Keratinocyte (primary cell): ENCODE measurements around the gene CFAP100. TPM values are rescaled to one million over a fixed set of nuclear protein-coding genes. Genes with fewer than 3 reads are reported as not detected.

ENCODE experiments used
- DNase-seq: peaks from one replicate; pipeline ENCODE4 v3.0.0-alpha.2; 2011; ENCODE audit warnings: low read depth, missing footprints, low spot score
- FAIRE-seq: peaks from 2 replicates; lab custom pipeline; 2011; peaks lifted over from hg19 to GRCh38; lab: Jason Lieb, UNC
- H2AFZ ChIP-seq: 2 replicates; pipeline ENCODE4 v1.6.0; 2012; ENCODE audit warnings: low read length, control low read depth, inconsistent platforms; ENCODE audit not compliant: control insufficient read depth
- H3K27ac ChIP-seq: 2 replicates; pipeline ENCODE4 v1.5.1; 2011; ENCODE audit warnings: low read length; ENCODE audit not compliant: control insufficient read depth, insufficient read depth
- H3K27me3 ChIP-seq: 3 replicates; pipeline ENCODE4 v1.6.0; 2011; ENCODE audit warnings: low read length; ENCODE audit not compliant: control insufficient read depth, insufficient read depth; ENCODE audit errors: extremely low read depth
- H3K36me3 ChIP-seq, 2 experiments: 2 replicates in 1 of 2; 3 replicates in 1 of 2; pipeline ENCODE4 v1.5.1; 2011; ENCODE audit warnings: low read length in 2 of 2, mild to moderate bottlenecking in 1 of 2; ENCODE audit not compliant: control insufficient read depth in 2 of 2, insufficient read depth in 2 of 2; ENCODE audit errors: extremely low read depth in 1 of 2
- H3K4me1 ChIP-seq: 3 replicates; pipeline ENCODE4 v1.5.1; 2011; ENCODE audit warnings: low read length; ENCODE audit not compliant: control insufficient read depth, insufficient read depth; ENCODE audit errors: extremely low read depth
- H3K4me2 ChIP-seq: 3 replicates; pipeline ENCODE4 v1.6.0; 2011; ENCODE audit warnings: low read depth, low read length; ENCODE audit not compliant: control insufficient read depth, insufficient read depth; ENCODE audit errors: extremely low read depth
- H3K4me3 ChIP-seq, 3 experiments: fragments of 200-600 bp in 1 of 3; sonication (generic) in 1 of 3; 2 replicates in 2 of 3; 3 replicates in 1 of 3; pipeline ENCODE4 v1.5.1; 2011 to 2016; ENCODE audit warnings: low read length in 3 of 3, mild to moderate bottlenecking in 3 of 3, control low read depth in 2 of 3, inconsistent platforms in 1 of 3, low read depth in 1 of 3, mixed read lengths in 1 of 3, mixed run types in 1 of 3, moderate library complexity in 1 of 3; ENCODE audit not compliant: control insufficient read depth in 2 of 3, insufficient read depth in 2 of 3; ENCODE audit errors: extremely low read depth in 1 of 3
- H3K79me2 ChIP-seq: 2 replicates; pipeline ENCODE4 v1.6.0; 2012; ENCODE audit warnings: low read length; ENCODE audit not compliant: control insufficient read depth, insufficient read depth
- H3K9ac ChIP-seq: 3 replicates; pipeline ENCODE4 v1.6.0; 2011; ENCODE audit warnings: low read length; ENCODE audit not compliant: control insufficient read depth, insufficient read depth; ENCODE audit errors: extremely low read depth
- H3K9me1 ChIP-seq: 3 replicates; pipeline ENCODE4 v1.6.0; 2011; ENCODE audit warnings: low read length; ENCODE audit not compliant: control insufficient read depth, insufficient read depth; ENCODE audit errors: extremely low read depth
- H3K9me3 ChIP-seq: 2 replicates; pipeline ENCODE4 v1.5.1; 2012; ENCODE audit warnings: low read depth, low read length; ENCODE audit not compliant: control insufficient read depth
- H4K20me1 ChIP-seq: 3 replicates; pipeline ENCODE4 v1.6.0; 2011; ENCODE audit warnings: low read length; ENCODE audit not compliant: control insufficient read depth, insufficient read depth; ENCODE audit errors: extremely low read depth
- EZH2 ChIP-seq: IDR thresholded peaks from one replicate; pipeline ENCODE4 v1.6.1; 2012; ENCODE audit warnings: inconsistent platforms, mild to moderate bottlenecking, low read length, moderate library complexity
- dilution Hi-C: fragments of 300-500 bp; cut with MboI; formaldehyde crosslinking; loops from one replicate; pipeline ENCODE4 v1.7.0; 2020; ENCODE audit warnings: low sequenced_read_pairs; ENCODE audit not compliant: extremely low pct_ligation_motif_present
- polyA plus RNA-seq, 5 experiments: library from polyadenylated mRNA; depleted of rRNA in 3 of 5; stranded (reverse) in 3 of 5; stranded (forward) in 1 of 5; unstranded in 1 of 5; fragments of >200 nt; gene quantifications; 1 replicate in 1 of 5; 2 replicates in 3 of 5; 3 replicates in 1 of 5; pipeline versions ENCODE4 v1.2.1 to v1.2.3, GENCODE V29; 2011 to 2012; ENCODE audit warnings: missing spikeins in 2 of 5, low read depth in 1 of 5, low replicate concordance in 1 of 5
- TF ChIP-seq, protein P1 (sequence below), 3 experiments: IDR thresholded peaks in 1 of 3; conservative IDR thresholded peaks in 1 of 3; optimal IDR thresholded peaks in 1 of 3; 2 replicates in 2 of 3; 3 replicates in 1 of 3; pipeline versions ENCODE3 to v1.5.1; 2011; ENCODE audit warnings: low read length in 3 of 3, mild to moderate bottlenecking in 3 of 3, moderate library complexity in 2 of 3, control low read depth in 1 of 3, inconsistent platforms in 1 of 3; ENCODE audit not compliant: insufficient read depth in 2 of 3; ENCODE audit errors: extremely low read depth in 1 of 3

The CFAP100 gene
- polyA plus RNA-seq, 1 donor (not counting 4 experiments of a cell fraction or from before 2014, with no cell fraction given), result not detected

DNA sequence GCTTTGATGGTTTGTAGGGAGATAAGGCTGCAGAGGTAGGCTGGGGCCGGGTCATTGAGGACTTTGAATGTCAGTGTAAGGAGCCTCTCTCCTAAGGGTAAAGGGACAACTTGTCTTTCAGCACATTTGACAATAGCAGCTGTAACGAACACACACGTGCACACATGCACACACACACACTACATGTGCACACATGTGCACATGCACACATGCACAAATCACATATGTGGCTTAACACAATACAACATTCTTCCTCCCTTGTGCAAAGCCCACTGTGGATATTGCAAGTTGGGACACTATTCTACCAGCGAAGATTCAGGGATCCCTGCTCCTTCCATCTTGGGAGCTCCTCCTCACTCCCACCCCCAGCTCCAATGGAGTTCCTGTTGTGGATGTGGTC is 1.1 kb upstream of the CFAP100 start:
- H3K9me1 ChIP-seq, result no peaks in the 10 kb centered on the region
- H3K36me3 ChIP-seq, result no peaks in the 10 kb centered on the region
- dilution Hi-C loops, result no loop called here
- no peaks in the 10 kb centered on the region for H3K79me2 ChIP-seq
- TF ChIP-seq, protein P1, sequence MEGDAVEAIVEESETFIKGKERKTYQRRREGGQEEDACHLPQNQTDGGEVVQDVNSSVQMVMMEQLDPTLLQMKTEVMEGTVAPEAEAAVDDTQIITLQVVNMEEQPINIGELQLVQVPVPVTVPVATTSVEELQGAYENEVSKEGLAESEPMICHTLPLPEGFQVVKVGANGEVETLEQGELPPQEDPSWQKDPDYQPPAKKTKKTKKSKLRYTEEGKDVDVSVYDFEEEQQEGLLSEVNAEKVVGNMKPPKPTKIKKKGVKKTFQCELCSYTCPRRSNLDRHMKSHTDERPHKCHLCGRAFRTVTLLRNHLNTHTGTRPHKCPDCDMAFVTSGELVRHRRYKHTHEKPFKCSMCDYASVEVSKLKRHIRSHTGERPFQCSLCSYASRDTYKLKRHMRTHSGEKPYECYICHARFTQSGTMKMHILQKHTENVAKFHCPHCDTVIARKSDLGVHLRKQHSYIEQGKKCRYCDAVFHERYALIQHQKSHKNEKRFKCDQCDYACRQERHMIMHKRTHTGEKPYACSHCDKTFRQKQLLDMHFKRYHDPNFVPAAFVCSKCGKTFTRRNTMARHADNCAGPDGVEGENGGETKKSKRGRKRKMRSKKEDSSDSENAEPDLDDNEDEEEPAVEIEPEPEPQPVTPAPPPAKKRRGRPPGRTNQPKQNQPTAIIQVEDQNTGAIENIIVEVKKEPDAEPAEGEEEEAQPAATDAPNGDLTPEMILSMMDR (optimal IDR thresholded peaks at IDR 0.05 in 1 of 3, IDR thresholded peaks at IDR 0.05 in 1 of 3, conservative IDR thresholded peaks at IDR 0.05 in 1 of 3; ENCODE audit: extremely low read depth in 1 of 3, insufficient read depth in 2 of 3, low read length in 3 of 3), result no peak
- TF ChIP-seq EZH2, result no peak
- no peak for DNase-seq
- no peaks in the 10 kb centered on the region for H4K20me1 ChIP-seq
- no peak overlapping the region for H3K27ac ChIP-seq
- H3K9ac ChIP-seq, result no peak overlapping the region
- H2AFZ ChIP-seq, result no peak overlapping the region
- no peak overlapping the region for H3K4me3 ChIP-seq
- peaks cover 54% of the 10 kb centered on the region for H3K27me3 ChIP-seq
- no peak for FAIRE-seq
- peaks cover 2% of the 10 kb centered on the region for H3K4me1 ChIP-seq
- H3K9me3 ChIP-seq, result no peaks in the 10 kb centered on the region
- no peak overlapping the region for H3K4me2 ChIP-seq

DNA sequence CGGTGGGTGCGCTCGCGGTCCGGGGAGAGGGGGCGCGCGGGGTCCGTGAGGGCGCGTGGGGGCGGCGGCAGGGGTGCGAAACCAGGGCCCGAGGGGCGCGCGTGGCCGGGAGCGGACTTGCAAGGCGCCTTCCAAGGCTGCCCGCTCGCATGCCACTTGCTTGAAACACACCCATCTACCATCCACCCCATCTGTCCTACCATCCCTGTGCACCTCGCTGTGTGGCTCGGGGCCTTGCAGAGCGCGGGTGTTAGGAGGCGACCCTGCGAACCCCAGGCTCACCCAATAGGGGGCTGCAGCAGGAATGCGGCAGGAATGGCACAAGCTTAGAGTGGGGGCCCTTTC is 240 bp downstream of the CFAP100 start:
- Histone ChIP-seq H3K9ac (no peak overlapping the region), H3K9me1 (no peaks in the 10 kb centered on the region), H3K9me3 (no peaks in the 10 kb centered on the region), H2AFZ (no peak overlapping the region), H3K36me3 (no peaks in the 10 kb centered on the region), H3K27me3 (peaks cover 54% of the 10 kb centered on the region), H3K4me1 (no peaks in the 10 kb centered on the region), H3K27ac (no peak overlapping the region), H3K4me2 (no peak overlapping the region), H3K4me3 (no peak overlapping the region), H3K79me2 (no peaks in the 10 kb centered on the region), H4K20me1 (no peaks in the 10 kb centered on the region)
- TF ChIP-seq, protein P1 (optimal IDR thresholded peaks at IDR 0.05 in 1 of 3, IDR thresholded peaks at IDR 0.05 in 1 of 3, conservative IDR thresholded peaks at IDR 0.05 in 1 of 3; ENCODE audit: extremely low read depth in 1 of 3, insufficient read depth in 2 of 3, low read length in 3 of 3), result no peak
- no peak for TF ChIP-seq EZH2
- no peak for FAIRE-seq
- no peak for DNase-seq
- dilution Hi-C loops, result no loop called here
